Measurements from ENCODE around the gene AVL9. TPM values are rescaled to one million over a fixed set of nuclear protein-coding genes. Genes with fewer than 3 reads are reported as not detected.
A peak's percentile ranks its signal among the peaks of the same experiment; 100 is the strongest.

The AVL9 gene
- total and polyA plus RNA-seq, 2 of the 13 experiments (the other 11 are each of a cell fraction or from before 2014, with no cell fraction given), result 29.9 to 48.0 TPM

GRCh38 chr7:32490127-32490796, 5.0 kb upstream of the AVL9 start, which contains the start of gene LSM5 (continued):
- no peak for TF ChIP-seq FOXO4 (CRISPR knock-in tag; conservative IDR thresholded peaks at IDR 0.05)
- peak; percentile 84; the same call in 1 of the 2 replicates for TF ChIP-seq KLF13 (CRISPR knock-in tag; IDR thresholded peaks at IDR 0.05)
- TF ChIP-seq HCFC1 (IDR thresholded peaks at IDR 0.05; ENCODE audit: low read depth, low read length), result peak; percentile 66; the same call in 1 of the 2 replicates
- peak; percentile 85 for TF ChIP-seq MXD1 (CRISPR knock-in tag; IDR thresholded peaks at IDR 0.05)
- no peak for TF ChIP-seq KAT2B (IDR thresholded peaks at IDR 0.05; ENCODE audit: borderline replicate concordance, low read depth, low read length)
- peak; percentile 68; the same call in 1 of the 2 replicates for TF ChIP-seq MEIS2 (CRISPR knock-in tag; IDR thresholded peaks at IDR 0.05)
- no peak for TF ChIP-seq TCF7L2 (IDR thresholded peaks at IDR 0.05; ENCODE audit: low read depth, low read length)
- TF ChIP-seq RNF2 (conservative IDR thresholded peaks at IDR 0.05; ENCODE audit: low read depth), result peak; percentile 82
- peak; percentile 91; the same call in 1 of the 2 replicates for TF ChIP-seq THAP7 (CRISPR knock-in tag; IDR thresholded peaks at IDR 0.05)
- peak; percentile 98 for TF ChIP-seq ZNF687 (CRISPR knock-in tag; IDR thresholded peaks at IDR 0.05)
- TF ChIP-seq ETV5 (CRISPR knock-in tag; IDR thresholded peaks at IDR 0.05; ENCODE audit: borderline replicate concordance), result peak; percentile 96
- no peak for TF ChIP-seq NR2F6 (IDR thresholded peaks at IDR 0.05)
- peak; percentile 63; the same call in 1 of the 2 replicates for TF ChIP-seq NR2F6 (CRISPR knock-in tag; IDR thresholded peaks at IDR 0.05)
- TF ChIP-seq HNF4G (IDR thresholded peaks at IDR 0.05; ENCODE audit: borderline replicate concordance, low read depth, low read length), result peak; percentile 2; the same call in 1 of the 2 replicates
- peak; percentile 57; the same call in 1 of the 2 replicates for TF ChIP-seq HNF4G (CRISPR knock-in tag; IDR thresholded peaks at IDR 0.05; ENCODE audit: borderline replicate concordance, low read depth)
- TF ChIP-seq ZFP36L1 (CRISPR knock-in tag; IDR thresholded peaks at IDR 0.05), result peak; percentile 55; the same call in 1 of the 2 replicates
- TF ChIP-seq FOXK1 (CRISPR knock-in tag; IDR thresholded peaks at IDR 0.05; ENCODE audit: borderline replicate concordance, low read depth), result peak; percentile 91; the same call in 1 of the 2 replicates
- peak; percentile 91 for TF ChIP-seq SRF (IDR thresholded peaks at IDR 0.05; ENCODE audit: low read depth, low read length)
- TF ChIP-seq MTF1 (CRISPR knock-in tag; IDR thresholded peaks at IDR 0.05), result peak; percentile 69; the same call in 1 of the 2 replicates
- TF ChIP-seq ZNF17 (CRISPR knock-in tag; IDR thresholded peaks at IDR 0.05), result no peak
- 0 out of 2 replicates have a peak, but pooled peaks have one; percentile 37 for TF ChIP-seq ZNF616 (CRISPR knock-in tag; IDR thresholded peaks at IDR 0.05; ENCODE audit: low read depth)
- no peak for TF ChIP-seq CENPX (CRISPR knock-in tag; IDR thresholded peaks at IDR 0.05)

Data from HepG2 (cell line).